Measurements from ENCODE around the gene FXYD3.

GRCh38 chr19:35089554-35089953 lies 26.1 kb upstream of the FXYD3 start:
- no peak for TF ChIP-seq POLR2A (IDR thresholded peaks at IDR 0.05; ENCODE audit: extremely low read depth, insufficient read length)
- TF ChIP-seq CTCF (IDR thresholded peaks at IDR 0.05; ENCODE audit: low read depth, low read length), result no peak
